Brain pericyte (primary cell): ENCODE measurements around the gene C1orf232.

ENCODE experiments used
- DNase-seq: peaks from one replicate; pipeline ENCODE4 v3.0.0-alpha.2; 2012; ENCODE audit warnings: low read depth, low spot score

Gene C1orf232

GRCh38 chr1:26158271-26158907 lies 10.4 kb downstream of the C1orf232 start:
- no peak for DNase-seq

DNA sequence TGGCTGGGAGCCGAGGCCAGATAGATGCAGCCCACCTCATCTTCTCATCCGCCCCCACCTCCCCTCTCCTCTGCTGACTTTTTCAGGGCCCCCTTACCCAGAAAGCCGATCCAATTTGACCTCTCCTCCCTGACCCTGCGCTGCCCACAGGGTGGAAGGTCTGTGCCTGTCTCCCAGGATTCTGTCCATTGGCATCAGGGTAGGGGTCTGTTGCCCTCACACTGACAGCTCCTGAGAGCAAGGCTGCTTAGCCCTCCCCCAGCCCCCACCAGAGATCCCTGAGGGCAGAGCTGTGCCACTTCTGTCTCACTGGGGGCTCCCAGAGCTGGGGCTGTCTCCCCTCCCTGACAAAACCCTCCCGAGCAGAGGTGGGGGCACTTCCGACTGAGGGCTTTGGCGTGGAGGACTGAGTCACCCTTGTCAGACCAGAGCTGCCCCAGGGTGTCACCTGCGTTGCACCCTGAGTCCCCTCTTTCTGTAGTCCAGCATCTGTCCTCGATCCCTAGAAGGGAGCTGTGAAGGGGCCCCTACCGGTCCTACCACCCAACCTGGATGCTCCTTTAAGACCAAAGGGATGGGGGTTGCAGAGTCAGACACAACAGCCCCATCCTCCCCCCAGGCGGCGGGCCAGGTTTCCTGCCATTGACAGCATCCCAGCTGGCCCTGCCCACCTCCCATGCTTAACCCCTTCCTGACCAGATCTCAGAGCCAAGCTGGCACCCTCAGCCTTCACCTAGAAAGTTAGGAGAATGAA lies 12.3 kb downstream of the C1orf232 start:
- no peak for DNase-seq

DNA sequence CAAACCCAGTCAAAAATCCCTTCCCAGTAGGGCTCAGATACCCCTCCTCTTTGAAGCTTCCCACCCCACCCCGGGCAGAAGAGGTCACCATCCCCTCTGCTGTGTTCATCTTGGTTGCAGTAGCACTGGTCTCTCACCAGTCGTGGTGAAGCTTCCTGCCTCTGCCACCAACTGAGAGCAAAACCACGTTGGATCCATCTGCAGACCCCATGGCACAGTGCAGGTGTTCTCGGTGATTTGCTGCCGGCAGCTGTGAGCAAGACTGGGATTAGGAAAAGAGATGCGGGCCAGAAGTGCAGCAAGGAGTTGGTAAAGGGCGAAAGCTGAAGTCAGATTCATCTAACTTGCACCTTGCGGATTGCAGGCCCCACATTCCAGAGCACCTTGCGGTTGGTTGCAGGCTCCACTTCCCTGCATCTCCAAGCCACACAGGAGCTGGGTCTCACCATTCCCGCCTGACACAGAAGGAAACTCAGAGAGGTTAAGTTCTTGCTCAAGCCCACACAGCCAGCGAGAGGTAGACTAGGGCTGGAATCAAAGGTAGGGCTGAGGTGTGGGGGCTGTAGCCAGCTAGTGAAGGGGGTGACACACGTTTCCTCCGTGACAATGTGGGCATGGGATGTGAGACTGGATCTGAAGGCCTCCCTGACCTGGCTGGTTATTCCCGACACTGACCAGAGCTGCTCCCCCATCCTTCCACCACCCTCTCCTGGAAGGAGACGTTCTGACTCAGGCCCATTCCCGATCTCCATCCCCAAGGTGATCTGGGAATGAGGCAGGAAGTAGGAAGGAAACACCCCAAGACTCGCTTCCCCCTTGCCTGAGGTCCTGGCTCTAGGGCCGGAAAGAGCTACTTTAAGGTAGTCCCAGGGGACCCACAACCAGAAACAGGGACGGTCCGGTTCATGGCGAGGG lies 13.1 kb downstream of the C1orf232 start:
- no peak for DNase-seq

GRCh38 chr1:26154750-26155149 lies 14.0 kb downstream of the C1orf232 start:
- DNase-seq = no peak

GRCh38 chr1:26153966-26154532 lies 14.7 kb downstream of the C1orf232 start:
- no peak for DNase-seq

DNA sequence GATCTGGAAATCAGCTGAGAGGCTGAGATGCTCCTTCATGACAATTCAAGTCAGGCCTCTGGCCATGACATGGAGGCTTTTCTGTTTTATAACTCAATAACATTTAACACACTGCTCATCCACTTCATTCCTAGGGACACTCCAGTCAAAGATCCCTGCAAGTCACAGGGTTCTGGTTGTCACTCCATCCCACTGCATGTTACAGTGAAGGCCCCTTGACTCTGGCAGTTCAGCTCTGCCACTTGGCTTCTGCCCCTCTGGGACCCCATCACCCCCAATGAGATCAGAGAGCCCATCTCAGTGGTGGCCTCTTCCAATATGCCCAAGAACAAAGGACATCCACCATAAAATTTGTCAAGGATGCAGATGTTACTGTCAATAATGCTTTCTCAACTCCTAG lies 19.9 kb downstream of the C1orf232 start:
- DNase-seq = no peak

DNA sequence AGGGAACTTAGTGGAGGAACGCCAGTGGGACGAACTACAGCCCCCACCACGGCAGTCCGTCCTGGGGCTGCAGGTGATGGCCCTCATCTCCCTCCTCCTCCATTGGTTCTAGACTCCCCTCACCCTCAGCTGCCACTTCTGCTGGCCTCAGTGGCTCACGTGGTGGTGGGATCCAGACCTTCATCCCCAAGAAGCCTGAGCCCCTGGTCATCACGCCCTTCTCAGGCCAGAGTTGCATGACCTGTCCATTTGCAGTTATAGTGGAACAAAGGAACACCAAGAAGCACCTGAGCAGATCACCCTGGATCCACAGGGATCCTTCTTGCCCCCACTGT lies 22.8 kb downstream of the C1orf232 start:
- DNase-seq = no peak

- no peak for DNase-seq
Measured at GRCh38 chr1:26145041-26145959, 23.5 kb downstream of the C1orf232 start.

DNA sequence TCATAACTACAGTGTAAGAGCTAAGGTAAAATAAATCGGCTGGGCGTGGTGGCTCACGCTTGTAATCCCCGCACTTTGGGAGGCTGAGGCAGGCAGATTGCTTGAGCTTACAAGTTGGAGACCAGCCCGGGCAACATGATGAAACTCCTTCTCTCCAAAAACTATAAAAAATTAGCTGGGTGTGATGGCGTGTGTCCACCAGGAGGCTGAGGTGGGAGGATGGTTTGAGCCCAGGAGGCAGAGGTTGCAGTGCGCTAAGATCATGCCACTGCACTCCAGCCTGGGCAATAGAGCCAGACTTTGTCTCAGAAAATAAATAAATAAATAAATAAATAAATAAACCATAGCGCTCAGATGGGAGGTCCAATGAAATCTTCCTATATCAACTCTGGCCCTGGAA lies 26.6 kb downstream of the C1orf232 start:
- no peak for DNase-seq

GRCh38 chr1:26138974-26139558 lies 29.7 kb downstream of the C1orf232 start:
- no peak for DNase-seq

DNA sequence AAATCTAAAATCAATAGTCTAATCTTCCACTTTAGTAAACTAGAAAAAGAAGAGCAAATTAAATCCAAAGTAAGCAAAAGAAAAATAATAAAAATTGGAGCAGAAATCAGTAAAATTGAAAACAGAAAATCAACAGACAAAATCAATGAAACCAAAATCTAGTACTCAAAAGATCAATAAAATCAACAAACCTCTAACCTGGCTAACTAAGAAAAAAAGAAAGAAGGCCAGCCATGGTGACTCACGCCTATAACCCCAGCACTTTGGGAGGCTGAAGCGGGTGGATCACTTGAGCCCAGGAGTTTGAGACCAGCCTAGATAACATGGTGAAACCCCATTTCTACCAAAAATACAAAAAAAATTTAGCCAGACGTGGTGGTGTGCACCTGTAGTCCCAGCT lies 34.3 kb downstream of the C1orf232 start:
- DNase-seq = no peak

DNA sequence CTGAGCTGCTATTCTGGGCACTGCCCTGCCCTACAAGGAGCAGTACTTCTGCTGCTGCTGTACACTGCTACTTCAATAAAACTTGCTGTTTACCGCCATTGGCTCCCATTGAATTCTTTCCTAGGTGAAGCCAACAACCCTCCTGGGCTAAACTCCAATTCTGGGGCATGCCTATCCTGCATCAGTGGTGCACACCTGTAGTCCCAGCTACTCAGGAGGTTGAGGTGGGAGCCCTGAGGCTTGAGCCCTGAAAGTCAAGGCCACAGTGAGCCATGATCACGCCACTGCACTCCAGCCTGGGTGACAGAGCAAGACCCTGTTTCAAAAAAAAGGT lies 36.0 kb downstream of the C1orf232 start:
- no peak for DNase-seq

- no peak for DNase-seq
Measured at GRCh38 chr1:26132128-26132833, 36.5 kb downstream of the C1orf232 start.

- no peak for DNase-seq
Measured at GRCh38 chr1:26130695-26131094, 38.1 kb downstream of the C1orf232 start.

DNA sequence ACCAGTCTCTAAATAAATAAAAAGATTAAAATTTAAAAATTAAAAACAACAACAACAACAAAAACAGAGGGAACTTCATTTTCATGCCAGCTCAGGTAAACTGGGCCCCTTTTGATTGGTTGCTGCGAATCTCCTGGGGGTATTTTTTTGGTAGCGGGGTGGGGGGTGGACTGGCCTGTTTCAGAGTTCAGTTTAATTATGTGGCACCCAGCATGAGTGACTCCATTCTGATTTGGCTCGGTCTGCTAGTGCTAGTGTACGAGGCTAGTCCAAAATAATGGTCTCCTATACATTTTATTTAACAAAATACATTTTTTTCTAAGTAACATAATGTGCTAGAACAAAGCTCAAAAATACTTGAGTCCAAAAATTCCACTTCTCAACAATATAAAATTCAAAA lies 39.0 kb downstream of the C1orf232 start:
- no peak for DNase-seq

DNA sequence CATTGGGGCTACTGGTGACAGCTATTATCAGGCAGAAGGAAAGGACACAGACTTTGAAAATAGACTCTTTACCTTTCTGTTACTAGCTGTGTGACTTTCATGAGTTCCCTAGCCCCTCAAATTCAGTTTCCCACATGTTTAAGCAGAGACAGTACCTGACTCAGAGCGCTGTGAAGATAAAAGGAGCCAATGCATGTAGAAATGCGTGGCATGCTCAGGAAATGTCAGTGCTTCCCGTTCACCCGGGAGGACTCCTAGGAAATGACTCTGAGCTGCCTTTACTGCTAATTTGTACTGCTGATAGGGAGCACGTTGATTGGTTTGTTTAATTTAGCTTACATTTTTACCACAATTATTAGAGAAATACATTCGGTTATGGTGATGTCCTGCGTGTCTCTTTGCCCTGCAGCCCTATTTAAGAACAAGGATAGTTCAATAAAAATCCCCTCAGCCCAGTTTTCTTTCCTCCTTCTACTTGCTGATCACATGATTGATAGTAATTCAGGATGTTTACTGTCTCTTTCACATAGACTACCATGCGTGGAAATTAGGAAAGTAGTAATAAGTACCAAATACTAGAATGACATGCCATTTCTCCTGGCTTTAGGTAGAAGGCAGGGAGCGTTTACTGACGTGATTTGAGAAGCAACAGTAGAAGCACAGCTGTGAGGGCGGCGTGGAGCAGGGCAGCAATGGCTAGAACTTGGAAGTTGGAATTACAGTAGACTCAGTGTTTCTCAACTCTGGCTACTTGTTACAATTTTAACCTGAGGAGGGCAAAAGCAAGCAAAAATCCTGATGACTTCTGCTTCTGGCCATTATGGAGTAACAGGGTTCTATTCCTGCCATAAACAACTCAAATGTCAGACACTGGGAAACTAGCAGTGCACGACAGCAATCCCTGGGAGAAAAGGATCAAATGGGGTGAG lies 41.3 kb downstream of the C1orf232 start:
- DNase-seq = no peak

DNA sequence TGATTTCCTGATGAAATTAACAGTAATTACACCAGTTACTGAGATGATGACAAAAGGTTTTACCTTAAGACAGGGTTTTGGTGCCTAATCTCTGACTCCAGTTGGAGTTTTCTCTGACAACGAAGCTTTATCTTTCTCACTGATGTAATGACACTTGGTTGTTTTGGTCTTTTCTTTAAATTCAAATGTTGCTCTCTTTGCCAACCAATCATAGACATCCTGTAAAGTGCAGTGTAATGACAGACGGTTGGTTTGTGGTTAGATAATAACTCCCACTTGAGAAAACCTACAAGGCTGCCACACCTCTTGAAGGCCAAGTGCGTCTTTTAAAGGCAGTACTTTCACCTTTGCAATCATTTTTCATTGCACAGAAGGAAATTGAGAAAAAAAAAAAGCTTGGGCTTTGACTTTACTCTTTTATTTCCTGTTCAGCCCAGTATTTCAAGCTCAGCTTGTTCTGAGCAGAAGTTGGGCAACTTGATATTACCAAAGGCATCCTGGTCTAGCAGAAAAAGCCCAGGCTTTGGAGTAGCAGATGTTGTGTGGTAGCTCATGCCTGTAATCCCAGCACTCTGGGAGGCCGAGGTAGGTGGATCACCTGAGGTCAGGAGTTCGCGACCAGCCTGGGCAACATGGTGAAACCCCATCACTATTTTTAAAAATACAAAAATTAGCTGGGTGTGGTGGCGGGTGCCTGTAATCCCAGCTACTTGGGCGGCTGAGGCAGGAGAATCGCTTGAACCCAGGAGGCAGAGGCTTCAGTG lies 42.3 kb downstream of the C1orf232 start:
- DNase-seq = no peak

- no peak for DNase-seq
Measured at GRCh38 chr1:26125946-26126320, 42.8 kb downstream of the C1orf232 start.
